SK-N-SH treated with all-trans-retinoic acid at 6 μM for 48 hours (cell line): Measurements from ENCODE around the gene XPR1.

ENCODE experiments used
- ARNTL ChIP-seq: fragments of 450-650 bp; formaldehyde crosslinking; IDR thresholded peaks from 2 replicates; pipeline ENCODE4 v1.5.0; 2020; ENCODE audit warnings: low read depth, mild to moderate bottlenecking, moderate library complexity, borderline replicate concordance
- ESRRG ChIP-seq: fragments of 250-450 bp; sonication (Bioruptor Pico); IDR thresholded peaks from 2 replicates; pipeline ENCODE4 v1.6.1; 2021; ENCODE audit warnings: mild to moderate bottlenecking
- OSR1 ChIP-seq: fragments of 250-450 bp; sonication (Bioruptor Pico); IDR thresholded peaks from 2 replicates; pipeline ENCODE4 v1.8.0; 2022; ENCODE audit warnings: moderate library complexity, mild to moderate bottlenecking, inconsistent platforms
- RARB ChIP-seq: fragments of 250-450 bp; sonication (Bioruptor Pico); IDR thresholded peaks from 2 replicates; pipeline ENCODE4 v1.8.0; 2021; ENCODE audit warnings: mild to moderate bottlenecking, moderate library complexity
- SNAI2 ChIP-seq: fragments of 250-450 bp; sonication (Bioruptor Pico); IDR thresholded peaks from 2 replicates; pipeline ENCODE4 v1.5.0; 2020; ENCODE audit warnings: mild to moderate bottlenecking, moderate library complexity
- TOX ChIP-seq: fragments of 250-450 bp; sonication (Bioruptor Pico); IDR thresholded peaks from 2 replicates; pipeline ENCODE4 v1.8.0; 2021; ENCODE audit warnings: mild to moderate bottlenecking, moderate library complexity, borderline replicate concordance
- ZC3H10 ChIP-seq: fragments of 250-450 bp; sonication (Bioruptor Pico); IDR thresholded peaks from 2 replicates; pipeline ENCODE4 v1.5.1; 2021; ENCODE audit warnings: mild to moderate bottlenecking, moderate library complexity
- ZFP3 ChIP-seq: fragments of 250-450 bp; sonication (Bioruptor Pico); IDR thresholded peaks from 2 replicates; pipeline ENCODE4 v1.5.0; 2020; ENCODE audit warnings: mild to moderate bottlenecking, moderate library complexity
- ZNF70 ChIP-seq: fragments of 450-650 bp; formaldehyde crosslinking; IDR thresholded peaks from 2 replicates; pipeline ENCODE4 v1.5.0; 2020; ENCODE audit warnings: mild to moderate bottlenecking, moderate library complexity

GRCh38 chr1:180611016-180611930 is 20.5 kb upstream of the XPR1 start:
- TF ChIP-seq ESRRG (CRISPR knock-in tag) (no peak), SNAI2 (CRISPR knock-in tag) (no peak), ZC3H10 (CRISPR knock-in tag) (no peak), OSR1 (CRISPR knock-in tag) (no peak), ZFP3 (CRISPR knock-in tag) (no peak), RARB (CRISPR knock-in tag) (no peak), ZNF70 (CRISPR knock-in tag) (no peak), TOX (no peak), ARNTL (CRISPR knock-in tag) (no peak)
